SIG-M5 (cell line): ENCODE data around the gene TAS1R2.
"Not testable (repeated sequence)": the region's sequence is repeated elsewhere in the genome, so short reads cannot be mapped to it uniquely, and the experiment has no call there.

ENCODE experiments used
- DNase-seq: peaks from one replicate; lab custom pipeline; 2025; lab: John Stamatoyannopoulos, UW

TAS1R2 gene

DNA sequence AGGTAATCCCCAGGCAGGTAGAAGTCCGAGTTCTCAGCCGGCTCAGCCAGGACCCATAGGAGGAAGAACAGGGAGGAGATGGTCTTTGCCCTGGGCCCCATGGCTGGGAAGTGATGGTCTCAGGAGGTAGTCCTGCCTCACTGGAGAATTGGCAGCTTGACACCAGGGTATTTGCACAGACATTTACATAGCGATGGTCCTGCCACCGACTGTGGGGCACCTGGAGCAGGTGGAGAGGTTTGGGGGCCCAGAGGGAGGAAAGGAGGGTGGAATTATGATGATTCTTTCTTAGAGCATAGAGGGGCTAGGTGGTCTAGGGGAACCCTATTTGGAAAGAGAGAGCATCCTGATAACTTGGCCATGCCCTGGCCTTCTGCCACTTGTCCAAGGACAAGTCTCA is at the start of gene TAS1R2:
Gene TAS1R2 (minus strand): TSS at position 101 of the 400 bp plus-strand sequence. CDS start 0 bp downstream, at position 101.
- no peak for DNase-seq

DNA sequence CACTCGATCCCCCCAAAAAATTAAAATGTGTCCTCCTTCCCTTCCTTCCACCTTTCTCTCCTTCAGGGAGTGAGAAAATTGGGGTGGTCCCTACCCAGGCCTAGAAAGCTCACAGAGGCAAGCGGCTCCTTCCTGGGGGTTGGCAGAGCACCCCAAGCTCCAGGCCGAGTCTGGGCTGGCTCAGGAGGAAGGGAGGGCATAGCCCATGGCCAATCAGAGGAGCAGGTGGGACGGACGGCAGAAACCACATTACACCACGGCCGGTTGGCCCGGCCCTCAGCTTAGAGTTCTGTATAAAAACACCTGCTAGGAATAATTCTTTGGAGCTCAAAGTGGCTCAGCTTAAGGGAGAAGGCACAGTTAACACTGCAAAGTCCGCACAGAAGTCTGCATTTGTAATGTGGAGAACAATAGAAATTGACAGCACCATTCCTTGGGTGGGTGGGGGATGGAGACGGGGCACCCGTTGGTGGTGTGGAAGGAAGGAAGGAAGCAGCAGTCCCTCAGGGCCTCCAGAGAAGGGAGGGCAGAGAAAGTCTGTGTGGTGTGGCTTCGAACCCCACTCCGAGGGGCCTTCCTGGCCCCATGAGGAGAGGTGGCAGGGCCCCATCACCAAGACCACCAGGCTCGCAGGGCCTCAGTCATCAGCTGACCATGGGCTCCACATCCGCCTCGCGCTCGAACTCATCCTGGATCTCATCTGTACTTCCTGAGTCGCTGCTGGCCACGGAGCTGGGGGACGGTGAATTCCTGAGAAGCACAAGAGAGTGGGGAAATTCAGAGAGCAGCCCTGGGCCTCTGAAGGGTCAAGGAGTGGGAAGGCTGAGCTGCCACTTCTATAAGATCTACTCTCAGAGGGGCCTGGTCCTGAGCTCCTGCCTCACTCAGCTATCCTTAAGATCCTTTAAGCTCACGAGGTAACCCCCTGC is 48.7 kb upstream of the TAS1R2 start:
- no peak for DNase-seq

GRCh38 chr1:18907021-18907916 is 47.8 kb upstream of the TAS1R2 start:
- DNase-seq = no peak

DNA sequence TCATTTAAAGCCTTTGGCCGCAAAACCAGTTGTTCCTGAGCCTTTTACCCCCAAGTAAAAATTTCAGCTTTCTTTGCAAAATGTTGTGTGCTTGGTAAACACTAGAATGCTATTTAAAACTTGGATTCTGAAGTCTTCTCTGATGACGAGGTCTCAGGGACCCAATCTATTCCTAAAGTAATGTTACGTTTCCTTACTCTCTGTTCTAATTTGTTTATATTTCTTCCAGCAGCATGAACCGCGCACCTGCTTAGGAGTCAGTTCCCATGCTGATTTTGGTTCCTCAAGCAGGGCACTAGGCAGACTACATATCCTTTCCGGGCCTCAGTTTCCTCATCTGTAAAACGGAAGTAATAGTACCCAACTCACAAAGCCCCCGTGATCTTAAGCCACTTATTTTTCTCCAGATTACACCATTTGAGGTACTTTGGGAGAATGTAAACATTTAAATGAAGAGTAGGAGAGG is 43.9 kb upstream of the TAS1R2 start:
- no peak for DNase-seq

DNA sequence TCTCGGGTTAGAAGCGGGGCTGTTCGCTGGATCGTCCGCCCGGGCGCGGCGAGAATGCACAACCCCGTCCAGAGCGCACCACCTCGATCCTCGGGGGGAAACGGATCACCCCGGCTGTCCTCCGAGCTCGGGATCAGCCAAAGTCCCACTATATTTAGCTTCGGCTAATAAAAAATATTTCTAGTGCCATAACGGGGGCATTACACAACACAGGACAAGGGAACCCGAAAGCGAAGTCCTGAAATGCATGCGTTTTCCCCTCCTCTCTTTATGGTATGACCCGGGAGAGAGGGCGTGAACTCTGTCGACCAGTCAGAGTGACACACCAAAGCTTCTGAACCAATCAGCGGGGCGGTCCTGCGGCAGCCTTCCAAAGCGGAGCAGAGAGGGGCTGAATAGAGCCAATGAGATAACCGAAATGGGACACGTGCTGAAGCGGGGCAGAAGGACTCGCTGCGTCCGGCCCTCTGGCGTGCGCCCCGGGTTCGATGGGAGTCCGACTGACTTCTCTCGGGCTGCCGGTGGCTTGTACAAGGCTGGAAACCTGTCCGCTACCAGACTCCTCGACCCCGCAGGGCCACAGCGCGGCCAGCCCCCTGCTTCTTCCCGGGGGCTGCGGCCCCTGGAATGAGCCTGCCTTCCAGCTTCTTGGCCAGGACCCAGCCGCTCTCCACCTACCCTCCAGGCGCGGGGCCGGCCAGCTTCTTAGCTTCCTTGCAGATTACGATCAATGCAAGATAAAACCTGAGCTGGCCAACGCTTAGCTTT is 43.2 kb upstream of the TAS1R2 start, which contains the start of gene ALDH4A1:
Gene ALDH4A1 (minus strand): TSS at position 33 of the 768 bp plus-strand sequence. CDS start 32 bp downstream, at position 1.
- DNase-seq = peak; percentile 86

GRCh38 chr1:18901952-18902522 is 42.6 kb upstream of the TAS1R2 start:
- no peak for DNase-seq

DNA sequence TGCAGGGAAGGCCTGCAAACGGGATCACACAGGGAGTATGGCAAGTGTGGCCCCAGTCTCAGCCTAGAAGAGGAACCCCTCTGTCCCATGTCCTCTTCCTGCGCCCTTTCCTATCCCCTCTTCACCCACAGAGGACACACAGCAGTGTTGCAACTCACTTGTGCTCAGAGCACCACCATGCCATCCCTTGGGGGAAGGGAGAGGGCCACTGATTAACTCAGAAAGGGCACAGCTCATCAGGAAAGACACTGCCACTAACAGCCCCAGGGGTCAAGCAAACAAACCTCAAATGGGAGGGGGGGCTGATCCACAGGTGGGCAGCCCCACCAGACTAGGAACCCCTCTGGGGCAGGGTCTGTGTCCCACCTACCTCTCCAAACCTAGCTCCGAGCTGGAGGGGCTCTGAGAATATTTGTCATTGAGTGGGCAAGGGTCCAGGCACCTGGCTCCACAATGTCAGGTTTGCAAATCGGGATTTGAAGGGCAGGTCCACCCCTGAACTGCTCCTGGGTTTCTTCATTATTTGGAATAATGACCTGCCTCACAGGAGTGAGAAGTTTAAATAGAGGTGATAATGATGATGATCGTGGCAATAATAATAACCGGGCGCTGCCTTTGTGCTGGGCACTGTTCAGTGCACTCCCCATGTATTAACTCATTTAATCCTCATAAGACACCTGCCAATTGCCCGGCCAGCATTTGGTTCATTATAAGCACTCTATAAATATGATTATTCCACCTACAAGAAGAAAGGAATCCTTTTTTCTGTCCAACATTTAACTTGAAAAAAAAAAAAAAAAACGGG is 41.9 kb upstream of the TAS1R2 start:
- DNase-seq = no peak

GRCh38 chr1:18900303-18900841 is 40.9 kb upstream of the TAS1R2 start:
- DNase-seq = no peak

GRCh38 chr1:18899363-18900049 is 40.0 kb upstream of the TAS1R2 start:
- no peak for DNase-seq

GRCh38 chr1:18898567-18898966 is 39.1 kb upstream of the TAS1R2 start:
- DNase-seq = no peak

GRCh38 chr1:18895317-18895716 is 35.9 kb upstream of the TAS1R2 start:
- DNase-seq = no peak

DNA sequence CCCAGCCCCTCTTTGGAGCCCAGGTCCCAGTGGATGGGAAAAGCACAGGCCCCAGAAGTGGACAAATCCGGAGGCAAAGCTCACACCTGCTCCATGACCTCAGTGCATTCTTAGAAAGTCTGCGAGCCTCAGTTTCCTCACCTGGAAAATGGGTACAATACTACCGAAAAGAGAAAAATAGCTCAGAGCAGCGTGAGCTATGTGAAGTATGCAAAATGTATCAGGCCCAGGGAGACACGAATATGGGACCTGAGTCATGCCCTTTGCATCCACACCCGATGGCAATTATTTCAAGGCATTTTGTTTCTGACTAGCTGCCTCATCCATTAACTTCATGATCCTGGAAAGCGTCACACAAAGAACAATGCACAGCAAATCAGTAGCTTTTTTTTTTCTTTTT is 33.7 kb upstream of the TAS1R2 start:
- no peak for DNase-seq

- DNase-seq = not testable (repeated sequence)
Observed at GRCh38 chr1:18891858-18892257, 32.4 kb upstream of the TAS1R2 start.

- no peak for DNase-seq
Observed at GRCh38 chr1:18891426-18891780, 31.9 kb upstream of the TAS1R2 start.

DNA sequence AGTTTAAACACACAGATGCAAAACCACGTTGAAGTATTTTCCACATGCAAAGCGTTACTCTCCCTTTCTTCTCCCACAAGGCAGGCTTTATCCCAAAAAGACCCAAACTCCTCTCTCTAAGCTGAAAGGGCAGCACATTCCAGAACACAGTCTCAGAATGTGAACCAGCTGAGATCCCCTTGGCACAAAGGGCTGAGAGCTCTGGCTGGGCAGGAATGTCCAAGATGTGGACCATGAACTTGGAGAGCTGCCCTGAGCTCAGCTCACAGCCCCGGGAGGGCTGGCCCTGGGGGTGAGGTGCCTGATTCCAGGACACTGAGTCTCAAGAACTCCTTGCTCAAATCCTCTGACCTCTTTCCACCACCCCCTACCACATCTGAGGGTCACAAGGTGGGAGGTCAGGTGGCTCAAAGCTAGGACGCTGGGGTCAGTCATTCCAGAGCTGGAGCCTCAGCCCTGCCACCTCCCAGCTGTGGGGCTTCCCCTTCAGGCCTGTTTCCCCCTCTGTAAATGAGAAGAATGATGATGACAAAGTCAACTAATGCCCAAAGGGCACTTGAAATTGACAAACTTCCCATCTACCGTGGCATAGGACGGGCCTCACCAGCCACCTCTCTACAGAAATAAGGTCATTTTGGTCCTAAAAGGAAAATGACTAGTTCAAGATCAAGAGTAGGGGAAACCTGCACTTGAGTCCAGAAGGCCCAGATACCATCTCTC is 31.4 kb upstream of the TAS1R2 start:
- DNase-seq = no peak

GRCh38 chr1:18886003-18886335 is 26.5 kb upstream of the TAS1R2 start:
- DNase-seq = no peak

GRCh38 chr1:18885311-18886002 is 26.0 kb upstream of the TAS1R2 start:
- no peak for DNase-seq

DNA sequence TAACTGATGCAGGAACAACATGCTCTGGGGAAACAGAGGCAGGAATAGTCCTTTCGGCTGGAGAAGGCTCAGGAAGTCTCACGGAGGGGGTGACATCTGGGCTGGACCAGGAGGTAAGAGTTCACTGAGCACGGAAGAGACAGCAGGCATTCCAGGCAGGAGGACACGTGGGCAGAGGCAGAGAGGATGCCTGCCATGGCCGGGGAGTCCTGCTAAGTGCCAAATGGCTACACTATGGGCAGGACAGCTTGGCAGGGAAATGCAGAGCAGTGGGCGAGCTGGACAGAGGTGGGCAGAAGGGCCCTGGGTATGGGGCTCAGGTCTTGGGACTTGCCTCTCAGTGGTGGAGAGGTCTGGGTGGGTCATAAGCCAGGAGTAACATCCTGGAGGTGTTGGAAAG is 25.3 kb upstream of the TAS1R2 start:
- DNase-seq = no peak

DNA sequence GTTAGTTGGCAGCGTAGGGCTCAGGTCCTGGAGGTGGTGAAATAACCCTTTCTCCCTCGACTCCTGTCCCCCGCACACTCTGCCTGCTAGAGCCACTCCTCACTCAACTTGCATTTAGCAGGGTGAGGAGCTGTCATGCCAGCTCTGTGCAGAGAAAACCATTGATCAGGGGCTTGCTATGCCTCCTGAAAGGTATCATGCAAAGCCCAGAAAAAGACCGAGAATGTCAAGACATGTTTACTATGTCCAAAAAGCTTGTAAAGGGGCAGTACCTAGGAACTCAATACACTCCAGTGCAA is 24.9 kb upstream of the TAS1R2 start:
- no peak for DNase-seq
